A673 (cell line): Measurements from ENCODE around the gene MARS1.

Experiments used
- CTCF ChIP-seq: fragments of 300-800, 200-600 bp; sonication (generic); conservative IDR thresholded peaks from 2 replicates; pipeline ENCODE4 v1.5.1; 2017; ENCODE audit warnings: low read depth, mild to moderate bottlenecking, antibody characterized with exemption, low read length, moderate library complexity, mixed read lengths
- EZH2 ChIP-seq: fragments of 200-600 bp; sonication (generic); IDR thresholded peaks from 2 replicates; pipeline ENCODE4 v1.6.1; 2017; ENCODE audit warnings: borderline replicate concordance, low read depth, mild to moderate bottlenecking, mixed read lengths, antibody characterized with exemption, low read length; ENCODE audit not compliant: poor library complexity, severe bottlenecking

DNA sequence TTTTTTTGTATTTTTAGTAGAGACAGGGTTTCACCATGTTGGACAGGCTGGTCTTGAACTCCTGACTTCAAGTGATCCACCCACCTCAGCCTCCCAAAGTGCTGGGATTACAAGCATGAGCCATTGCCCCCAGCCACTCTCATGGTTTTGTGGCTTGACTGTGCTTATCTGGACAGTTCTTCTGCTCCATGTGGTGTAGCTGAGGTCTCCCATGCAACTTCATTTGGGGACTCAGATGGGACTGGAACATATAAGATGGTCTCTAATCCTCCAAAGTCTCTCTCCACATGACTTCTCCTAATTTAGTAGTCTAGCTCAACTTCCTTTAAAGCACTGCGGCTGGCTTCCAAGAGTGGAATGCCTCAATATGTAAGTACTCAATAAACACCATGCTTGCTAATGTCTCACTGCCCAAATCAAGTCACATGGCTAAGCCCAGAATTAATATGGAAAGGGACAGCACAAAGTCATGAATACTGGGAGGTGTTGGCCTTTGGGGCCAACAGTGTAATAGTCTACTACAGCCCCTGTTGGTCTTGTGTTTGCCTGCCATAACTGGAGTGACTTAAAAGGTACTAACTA, 45.9 kb upstream of the MARS1 start:
- no peak for TF ChIP-seq CTCF
- no peak for TF ChIP-seq EZH2
